K562 (cell line): Measurements from ENCODE around the gene ZNF554. TPM values are rescaled to one million over a fixed set of nuclear protein-coding genes. Genes with fewer than 3 reads are reported as not detected.

ENCODE experiments used
- HMG20B ChIP-seq: fragments of 250-450 bp; sonication (Bioruptor Pico); IDR thresholded peaks from 2 replicates; pipeline ENCODE4 v1.5.0; 2021; ENCODE audit warnings: mild to moderate bottlenecking
- KAT7 ChIP-seq: sonication (generic); formaldehyde crosslinking; IDR thresholded peaks from 2 replicates; pipeline ENCODE4 v1.8.0; 2022; ENCODE audit warnings: missing genetic modification reagents, mild to moderate bottlenecking, borderline replicate concordance
- KLF13 ChIP-seq: fragments of 450-650 bp; IDR thresholded peaks from 2 replicates; pipeline ENCODE4 v1.6.1; 2016; ENCODE audit warnings: missing genetic modification characterization, low read depth, mild to moderate bottlenecking, missing compliant biosample characterization, moderate library complexity, borderline replicate concordance
- KLF6 ChIP-seq: fragments of 250-450 bp; sonication (Bioruptor Pico); IDR thresholded peaks from 2 replicates; pipeline ENCODE4 v1.4.0; 2020; ENCODE audit warnings: mild to moderate bottlenecking, moderate library complexity, borderline replicate concordance
- LARP7 ChIP-seq: fragments of 450-650 bp; IDR thresholded peaks from 2 replicates; pipeline ENCODE4 v1.6.1; 2016
- MIER1 ChIP-seq: fragments of 450-650 bp; IDR thresholded peaks from 2 replicates; pipeline ENCODE4 v1.6.1; 2016; ENCODE audit warnings: antibody characterized with exemption, mild to moderate bottlenecking, low read depth
- SIN3B ChIP-seq: fragments of 450-650 bp; IDR thresholded peaks from 2 replicates; pipeline ENCODE4 v1.6.1; 2017; ENCODE audit warnings: low read depth, mild to moderate bottlenecking, moderate library complexity
- SNIP1 ChIP-seq: fragments of 450-650 bp; IDR thresholded peaks from 2 replicates; pipeline ENCODE4 v1.7.1; 2017; ENCODE audit warnings: low read depth, mild to moderate bottlenecking
- TEAD4 ChIP-seq, 2 experiments: sonication (generic) in 1 of 2; formaldehyde crosslinking in 1 of 2; IDR thresholded peaks; 2 replicates each; pipeline versions ENCODE4 v1.6.1 to v1.8.0; 2012 to 2022; ENCODE audit warnings: borderline replicate concordance in 1 of 2, inconsistent platforms in 1 of 2, low read length in 1 of 2, mild to moderate bottlenecking in 1 of 2, missing genetic modification reagents in 1 of 2
- ZBTB49 ChIP-seq: sonication (generic); formaldehyde crosslinking; IDR thresholded peaks from 2 replicates; pipeline ENCODE4 v1.8.0; 2022; ENCODE audit warnings: missing genetic modification reagents, mild to moderate bottlenecking, borderline replicate concordance
- ZNF318 ChIP-seq, 2 experiments: fragments of 450-650 bp; IDR thresholded peaks; 2 replicates each; pipeline ENCODE4 v1.6.1; 2016; ENCODE audit warnings: mild to moderate bottlenecking in 2 of 2, borderline replicate concordance in 1 of 2, low read depth in 1 of 2, moderate library complexity in 1 of 2
- polyA plus RNA-seq, 8 experiments: library from polyadenylated mRNA; depleted of rRNA in 4 of 8; stranded (reverse) in 5 of 8; unstranded in 3 of 8; fragments of >200 nt; fragmentation: Nextera tagmentation in 2 of 8; fragmentation: Illumina TruSeq in 1 of 8; extraction: Ambion mirVana in 2 of 8; extraction: Trizol in 1 of 8; gene quantifications; 2 replicates each; pipeline versions ENCODE4 v1.2.1 to v1.2.3, GENCODE V29; 2011 to 2014; ENCODE audit warnings: inconsistent platforms in 1 of 8, missing spikeins in 1 of 8
- total RNA-seq, 7 experiments: library from RNA; depleted of rRNA in 6 of 7; stranded (reverse); fragments of >200 nt in 6 of 7; fragmentation: Illumina TruSeq in 2 of 7; extraction: Trizol in 2 of 7; gene quantifications; 2 replicates each; pipeline versions ENCODE4 v1.2.1 to v1.2.3, GENCODE V29; 2011 to 2021; ENCODE audit warnings: low replicate concordance in 1 of 7

The ZNF554 gene
- total and polyA plus RNA-seq, 9 of the 15 experiments (the other 6 are each of a cell fraction or from before 2014, with no cell fraction given): 0.07 to 1.8 (median 1.1) TPM

- TF ChIP-seq KLF6 (CRISPR knock-in tag): no peak
- no peak for TF ChIP-seq LARP7
- peak; percentile 96; the same call in 1 of the 2 replicates for TF ChIP-seq KAT7
- peak; percentile 63 for TF ChIP-seq TEAD4 (IDR thresholded peaks at IDR 0.05; ENCODE audit: low read length)
- peak; percentile 93; the same call in 1 of the 2 replicates for TF ChIP-seq TEAD4 (CRISPR knock-in tag; IDR thresholded peaks at IDR 0.05; ENCODE audit: borderline replicate concordance)
- TF ChIP-seq MIER1: no peak
- no peak for TF ChIP-seq SNIP1
- peak; percentile 60 for TF ChIP-seq SIN3B
- no peak for TF ChIP-seq HMG20B (CRISPR knock-in tag)
- TF ChIP-seq KLF13 (tag): no peak
- no peak for TF ChIP-seq ZNF318 (IDR thresholded peaks at IDR 0.05; ENCODE audit: borderline replicate concordance in 1 of 2, low read depth in 1 of 2)
- TF ChIP-seq ZBTB49: peak; percentile 86; the same call in 1 of the 2 replicates
These were observed 36.5 kb upstream of the ZNF554 start, which contains the start of gene SGTA (continued) for GRCh38 chr19:2782936-2783780.
